GM13977 (cell line): Measurements from ENCODE around the gene GMDS.

Experiments used
- DNase-seq: peaks from one replicate; pipeline ENCODE4 v3.0.0; 2012; ENCODE audit warnings: low spot score
- in situ Hi-C: fragments of 300-500 bp; cut with MboI; formaldehyde crosslinking; loops from one replicate; pipeline ENCODE4 v1.12.0; 2022; ENCODE audit warnings: low sequenced_read_pairs, low pct_unique_long_range_greater_than_20kb, mixed read lengths, inconsistent platforms; ENCODE audit not compliant: unreplicated experiment
- TF ChIP-seq, protein P1 (sequence below): IDR thresholded peaks from 2 replicates; pipeline ENCODE4 v1.5.1; 2012; ENCODE audit warnings: mild to moderate bottlenecking, control low read depth; ENCODE audit not compliant: insufficient read depth; ENCODE audit errors: extremely low read depth, missing control alignments

The GMDS gene

DNA sequence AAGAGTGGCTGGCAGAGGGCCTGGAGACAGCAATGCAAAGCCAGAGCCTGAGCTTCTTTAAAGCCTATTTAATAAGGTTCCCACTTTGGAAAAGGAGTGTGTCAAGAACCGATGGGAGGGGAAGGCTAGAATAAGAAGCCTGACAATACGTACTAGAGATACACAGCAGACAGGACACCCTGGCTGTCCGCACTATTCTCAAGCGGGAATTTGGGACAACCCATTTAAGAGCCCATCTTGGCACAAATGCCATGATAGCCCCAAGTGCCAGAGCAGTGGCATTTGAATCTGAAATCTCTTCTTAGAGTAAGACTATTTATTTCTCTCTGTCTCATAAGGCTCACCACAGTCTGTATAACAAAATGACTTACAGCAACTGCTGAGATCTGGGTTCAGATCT lies 3.1 kb downstream of the GMDS start:
- no peak for DNase-seq
- in situ Hi-C loops = no loop called here
- TF ChIP-seq, protein P1, sequence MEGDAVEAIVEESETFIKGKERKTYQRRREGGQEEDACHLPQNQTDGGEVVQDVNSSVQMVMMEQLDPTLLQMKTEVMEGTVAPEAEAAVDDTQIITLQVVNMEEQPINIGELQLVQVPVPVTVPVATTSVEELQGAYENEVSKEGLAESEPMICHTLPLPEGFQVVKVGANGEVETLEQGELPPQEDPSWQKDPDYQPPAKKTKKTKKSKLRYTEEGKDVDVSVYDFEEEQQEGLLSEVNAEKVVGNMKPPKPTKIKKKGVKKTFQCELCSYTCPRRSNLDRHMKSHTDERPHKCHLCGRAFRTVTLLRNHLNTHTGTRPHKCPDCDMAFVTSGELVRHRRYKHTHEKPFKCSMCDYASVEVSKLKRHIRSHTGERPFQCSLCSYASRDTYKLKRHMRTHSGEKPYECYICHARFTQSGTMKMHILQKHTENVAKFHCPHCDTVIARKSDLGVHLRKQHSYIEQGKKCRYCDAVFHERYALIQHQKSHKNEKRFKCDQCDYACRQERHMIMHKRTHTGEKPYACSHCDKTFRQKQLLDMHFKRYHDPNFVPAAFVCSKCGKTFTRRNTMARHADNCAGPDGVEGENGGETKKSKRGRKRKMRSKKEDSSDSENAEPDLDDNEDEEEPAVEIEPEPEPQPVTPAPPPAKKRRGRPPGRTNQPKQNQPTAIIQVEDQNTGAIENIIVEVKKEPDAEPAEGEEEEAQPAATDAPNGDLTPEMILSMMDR = no peak

GRCh38 chr6:2240961-2241360 lies 4.4 kb downstream of the GMDS start:
- DNase-seq = no peak
- in situ Hi-C loops = no loop called here
- TF ChIP-seq, protein P1 = no peak

DNA sequence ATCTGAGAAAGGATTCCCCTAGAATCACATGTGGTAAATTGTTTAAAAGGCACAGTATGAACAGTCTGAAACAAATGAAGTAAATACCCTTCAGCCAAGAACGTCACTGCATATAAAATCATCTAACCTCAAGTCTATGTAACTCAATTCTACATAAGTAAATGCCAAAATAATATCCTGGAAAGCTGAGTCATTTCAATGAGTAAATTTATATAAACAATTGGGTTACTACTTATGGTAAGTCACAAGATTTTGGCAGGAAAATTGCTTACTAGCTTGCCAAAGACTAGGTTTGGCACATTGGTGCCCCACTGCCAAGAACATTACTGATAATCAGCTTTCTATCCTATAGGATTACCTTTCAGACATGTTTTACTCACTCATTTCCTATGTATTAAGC lies 8.4 kb downstream of the GMDS start:
- in situ Hi-C loops = no loop called here
- TF ChIP-seq, protein P1 = no peak
- no peak for DNase-seq

DNA sequence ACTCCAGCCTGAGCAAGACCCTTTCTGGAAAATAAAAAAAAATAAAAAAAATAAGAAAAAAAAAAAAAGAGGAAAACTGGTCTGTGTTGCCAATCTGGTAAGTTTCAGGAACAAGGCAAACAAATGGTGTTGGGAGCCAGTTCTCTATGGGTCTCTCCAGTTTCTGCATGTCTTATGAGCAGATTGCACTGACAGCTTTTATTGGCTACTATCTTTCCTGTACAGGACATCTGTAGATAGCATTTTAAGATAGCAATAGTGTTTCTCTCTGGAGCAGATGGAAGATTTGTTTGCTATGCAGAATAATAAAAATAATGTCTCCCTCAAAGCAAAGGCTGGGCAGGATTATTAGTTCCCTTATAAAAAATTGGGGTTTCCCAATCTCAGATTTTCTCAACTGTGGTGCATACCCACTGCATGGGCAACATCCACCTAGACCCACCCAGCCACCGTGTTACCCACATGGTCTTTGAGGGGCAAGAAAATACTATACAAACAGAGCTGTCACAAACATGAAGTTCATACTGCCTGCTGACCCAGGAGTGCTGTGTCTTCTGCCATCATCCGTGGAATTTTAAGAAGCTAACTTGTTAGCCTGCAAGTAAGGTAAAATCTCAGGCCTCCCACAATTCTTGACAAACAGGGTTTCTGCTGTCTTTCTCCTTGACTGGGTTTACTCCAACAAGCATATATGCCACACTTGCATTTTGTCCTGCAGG lies 9.5 kb downstream of the GMDS start:
- DNase-seq = no peak
- in situ Hi-C loops = no loop called here
- TF ChIP-seq, protein P1 = no peak

DNA sequence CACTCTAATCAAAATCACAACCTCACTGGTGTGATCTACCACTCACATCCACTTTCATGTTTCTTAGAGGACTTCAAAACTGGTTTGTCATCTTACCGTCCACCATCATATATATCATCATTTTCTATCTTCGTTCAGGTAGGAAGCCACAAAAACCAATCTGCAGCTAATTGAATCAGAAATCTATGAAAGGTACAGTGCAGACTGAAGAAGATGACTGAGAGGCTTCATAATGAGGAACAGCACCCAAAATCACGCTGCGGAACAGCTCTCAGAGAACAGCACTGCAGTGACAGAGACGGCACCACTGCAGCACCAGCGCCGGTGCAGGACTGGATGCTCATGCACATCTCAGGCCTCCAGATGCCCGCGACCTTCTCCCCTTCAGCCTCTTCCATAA lies 13.0 kb downstream of the GMDS start:
- in situ Hi-C loops = no loop called here
- TF ChIP-seq, protein P1 = no peak
- peak; percentile 53 for DNase-seq

GRCh38 chr6:2231438-2231837 lies 14.0 kb downstream of the GMDS start:
- DNase-seq = no peak
- TF ChIP-seq, protein P1 = no peak
- in situ Hi-C loops = no loop called here
